ENCODE data around the gene TADA2A.

DNA sequence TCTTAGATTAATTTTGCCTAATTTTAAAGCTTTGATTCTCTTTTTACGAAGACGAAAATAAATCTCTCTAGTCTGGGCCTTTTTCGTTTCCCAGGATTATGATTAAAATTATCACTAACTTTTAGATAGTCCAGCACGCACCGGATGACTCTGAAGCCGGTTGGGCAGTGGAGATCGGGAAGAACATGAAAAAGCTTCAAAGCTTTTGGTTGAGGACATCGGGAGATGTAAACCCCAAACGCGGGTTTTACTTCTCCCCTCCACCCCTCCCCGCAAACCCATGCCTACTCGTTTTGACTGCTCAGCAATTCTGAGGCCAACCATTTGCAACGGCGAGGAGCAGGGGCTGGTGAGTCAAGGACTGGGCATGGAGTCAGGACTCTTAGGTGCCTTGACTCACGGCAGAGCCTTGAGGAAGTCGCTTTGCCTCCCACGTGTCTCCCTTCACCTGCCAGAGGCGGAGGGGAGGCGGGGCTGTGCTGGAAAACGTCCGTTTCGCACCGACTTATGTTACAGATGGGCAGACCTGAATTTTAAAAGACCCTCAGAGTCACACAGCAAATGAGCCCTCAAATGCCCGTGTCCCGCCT lies 82.0 kb downstream of the TADA2A start:
- TF ChIP-seq CTCF (IDR thresholded peaks at IDR 0.05; ENCODE audit: low read depth, low read length, poor library complexity, severe bottlenecking) (no peak), EZH2phosphoT487 (IDR thresholded peaks at IDR 0.05; ENCODE audit: borderline replicate concordance, low read length) (no peak)
